Coronary artery (tissue), 2 donors: ENCODE results near the gene CEBPE.

Experiments used
- DNase-seq: peaks from one replicate; pipeline ENCODE4 v3.0.0-alpha.2; 2017; ENCODE audit warnings: low spot score
- H3K27ac ChIP-seq, 2 donors: fragments of 200-600 bp; sonication (generic); one replicate each; pipeline ENCODE4 v1.5.1; 2016 to 2019
- H3K4me3 ChIP-seq: fragments of 200-600 bp; sonication (generic); 2 replicates; pipeline ENCODE4 v1.5.1; 2016; ENCODE audit warnings: mild to moderate bottlenecking, moderate library complexity
- TF ChIP-seq, protein P1 (sequence below): fragments of 200-600 bp; sonication (generic); IDR thresholded peaks from one replicate; pipeline ENCODE4 v1.5.1; 2019; ENCODE audit warnings: antibody characterized with exemption

CEBPE gene

DNA sequence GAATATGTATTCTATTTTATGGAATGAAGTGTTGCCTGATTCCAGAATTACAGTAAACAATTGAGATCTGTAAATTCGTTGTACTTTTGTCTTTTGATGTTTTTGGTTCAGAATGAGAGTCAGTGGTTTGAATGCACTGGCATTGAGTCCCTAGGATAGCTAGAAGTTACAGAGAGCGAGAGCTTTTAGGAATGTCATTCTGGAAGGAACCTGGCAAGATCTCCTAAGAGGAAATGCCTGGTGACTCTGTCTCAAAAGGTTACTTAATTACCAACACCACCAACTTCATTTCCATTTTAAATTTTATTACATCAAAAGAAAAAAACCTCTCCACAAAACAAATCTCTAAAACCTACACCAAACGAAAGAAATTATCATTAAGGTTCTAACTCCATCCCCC is 6.0 kb upstream of the CEBPE start:
- TF ChIP-seq, protein P1, sequence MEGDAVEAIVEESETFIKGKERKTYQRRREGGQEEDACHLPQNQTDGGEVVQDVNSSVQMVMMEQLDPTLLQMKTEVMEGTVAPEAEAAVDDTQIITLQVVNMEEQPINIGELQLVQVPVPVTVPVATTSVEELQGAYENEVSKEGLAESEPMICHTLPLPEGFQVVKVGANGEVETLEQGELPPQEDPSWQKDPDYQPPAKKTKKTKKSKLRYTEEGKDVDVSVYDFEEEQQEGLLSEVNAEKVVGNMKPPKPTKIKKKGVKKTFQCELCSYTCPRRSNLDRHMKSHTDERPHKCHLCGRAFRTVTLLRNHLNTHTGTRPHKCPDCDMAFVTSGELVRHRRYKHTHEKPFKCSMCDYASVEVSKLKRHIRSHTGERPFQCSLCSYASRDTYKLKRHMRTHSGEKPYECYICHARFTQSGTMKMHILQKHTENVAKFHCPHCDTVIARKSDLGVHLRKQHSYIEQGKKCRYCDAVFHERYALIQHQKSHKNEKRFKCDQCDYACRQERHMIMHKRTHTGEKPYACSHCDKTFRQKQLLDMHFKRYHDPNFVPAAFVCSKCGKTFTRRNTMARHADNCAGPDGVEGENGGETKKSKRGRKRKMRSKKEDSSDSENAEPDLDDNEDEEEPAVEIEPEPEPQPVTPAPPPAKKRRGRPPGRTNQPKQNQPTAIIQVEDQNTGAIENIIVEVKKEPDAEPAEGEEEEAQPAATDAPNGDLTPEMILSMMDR = no peak
- Histone ChIP-seq H3K27ac (peak overlapping the region in 1 of 2 donors; percentile 26), H3K4me3 (no peak overlapping the region)
- DNase-seq = no peak

DNA sequence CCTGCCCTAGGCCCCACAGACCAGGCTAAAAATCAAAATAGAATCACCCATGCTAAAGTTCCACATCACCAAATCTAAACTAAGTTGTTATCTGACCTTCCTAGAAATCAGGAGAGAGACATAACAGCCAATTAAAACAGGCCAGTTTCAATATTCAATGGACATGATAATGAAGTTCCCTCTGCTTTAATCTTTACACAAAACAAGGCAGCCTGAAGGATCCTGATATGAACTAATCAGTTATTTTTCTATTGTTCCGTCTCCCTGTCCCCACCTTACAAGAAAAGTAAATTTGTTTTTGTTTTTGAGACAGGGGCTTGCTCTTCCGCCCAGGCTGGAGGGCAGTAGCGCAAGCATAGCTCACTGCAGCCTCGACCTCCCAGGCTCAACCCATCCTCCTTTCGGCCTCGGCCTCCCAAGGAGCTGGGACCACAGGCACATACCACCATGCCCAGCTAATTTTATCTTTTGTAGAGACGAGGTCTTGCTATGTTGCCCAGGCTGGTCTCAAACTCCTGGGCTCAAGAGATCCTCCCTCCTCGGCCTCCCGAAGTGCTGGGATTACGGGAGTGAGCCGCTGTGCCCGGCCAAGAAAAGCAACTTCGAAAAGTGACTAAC is 5.4 kb upstream of the CEBPE start:
- peak overlapping the region in 1 of 2 donors; percentile 26 for H3K27ac ChIP-seq
- TF ChIP-seq, protein P1 = no peak

DNA sequence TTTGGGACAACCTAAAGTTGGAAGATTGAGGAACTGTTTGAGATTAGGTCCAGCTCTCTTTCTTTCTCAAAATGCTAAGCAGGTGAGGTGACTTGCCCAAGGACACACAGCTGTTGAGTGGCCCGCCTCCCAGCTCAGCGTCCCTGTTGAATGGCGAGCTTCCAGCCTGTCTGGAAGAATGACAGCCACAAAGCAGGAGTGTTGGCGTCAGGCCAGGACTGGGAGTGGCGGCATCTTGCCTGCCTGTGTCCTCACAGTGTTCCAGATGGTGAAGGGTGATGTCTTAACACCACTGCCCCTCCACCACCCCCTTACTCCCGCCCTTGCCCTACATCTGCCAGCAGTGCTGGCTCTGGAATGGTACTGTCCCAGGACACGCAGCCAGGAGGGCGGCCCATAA is 4.4 kb upstream of the CEBPE start:
- TF ChIP-seq, protein P1 = no peak
- no peak overlapping the region for H3K27ac ChIP-seq
- no peak overlapping the region for H3K4me3 ChIP-seq
- no peak for DNase-seq

More for the DNA sequence above, 5.4 kb upstream of the CEBPE start:
- DNase-seq = no peak
- no peak overlapping the region for H3K4me3 ChIP-seq

DNA sequence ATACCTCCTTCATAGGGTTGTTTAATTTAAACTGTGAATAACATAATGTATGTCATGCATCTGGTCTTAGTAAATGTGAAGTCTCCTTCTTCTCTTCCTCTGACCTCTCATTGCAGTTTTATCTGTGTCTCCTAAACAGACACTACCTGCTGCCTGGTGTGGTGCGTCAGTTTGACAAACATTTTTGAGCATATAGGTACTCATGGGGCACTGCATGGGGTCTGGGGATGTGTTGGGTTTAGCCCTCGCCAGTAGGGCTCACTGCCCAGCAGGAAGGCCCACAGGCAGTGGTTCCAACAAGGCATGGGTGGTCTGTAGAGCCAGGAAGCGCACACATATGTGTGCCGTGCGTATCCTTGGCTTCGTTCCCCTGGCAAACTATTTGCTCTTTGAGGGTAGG is 3.0 kb upstream of the CEBPE start:
- Histone ChIP-seq H3K27ac (no peak overlapping the region), H3K4me3 (no peak overlapping the region)
- DNase-seq = no peak
- TF ChIP-seq, protein P1 = no peak

DNA sequence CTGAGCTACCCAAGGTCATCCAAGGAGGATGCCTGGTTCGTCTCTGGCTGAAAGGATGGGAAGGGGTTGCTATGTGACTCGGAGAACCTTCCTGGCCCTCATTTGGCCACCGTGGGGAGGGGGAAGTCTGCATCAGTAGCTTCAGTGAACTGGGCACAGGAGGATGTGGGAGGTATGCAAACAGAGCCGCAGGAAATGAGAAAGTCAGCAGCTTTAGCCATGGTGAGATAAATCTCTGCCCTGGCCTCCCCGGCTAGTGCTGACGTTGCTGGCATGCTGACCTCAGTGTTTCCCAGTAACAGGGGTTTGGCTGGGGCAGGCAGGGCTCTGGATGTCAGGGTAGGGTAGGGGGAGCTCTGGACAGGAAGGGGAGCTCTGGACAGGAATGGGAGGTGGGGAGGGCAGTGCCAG is 2.3 kb upstream of the CEBPE start:
- no peak overlapping the region for H3K4me3 ChIP-seq
- no peak for DNase-seq
- H3K27ac ChIP-seq = peak overlapping the region; percentile 27 to 38
- TF ChIP-seq, protein P1 = no peak

DNA sequence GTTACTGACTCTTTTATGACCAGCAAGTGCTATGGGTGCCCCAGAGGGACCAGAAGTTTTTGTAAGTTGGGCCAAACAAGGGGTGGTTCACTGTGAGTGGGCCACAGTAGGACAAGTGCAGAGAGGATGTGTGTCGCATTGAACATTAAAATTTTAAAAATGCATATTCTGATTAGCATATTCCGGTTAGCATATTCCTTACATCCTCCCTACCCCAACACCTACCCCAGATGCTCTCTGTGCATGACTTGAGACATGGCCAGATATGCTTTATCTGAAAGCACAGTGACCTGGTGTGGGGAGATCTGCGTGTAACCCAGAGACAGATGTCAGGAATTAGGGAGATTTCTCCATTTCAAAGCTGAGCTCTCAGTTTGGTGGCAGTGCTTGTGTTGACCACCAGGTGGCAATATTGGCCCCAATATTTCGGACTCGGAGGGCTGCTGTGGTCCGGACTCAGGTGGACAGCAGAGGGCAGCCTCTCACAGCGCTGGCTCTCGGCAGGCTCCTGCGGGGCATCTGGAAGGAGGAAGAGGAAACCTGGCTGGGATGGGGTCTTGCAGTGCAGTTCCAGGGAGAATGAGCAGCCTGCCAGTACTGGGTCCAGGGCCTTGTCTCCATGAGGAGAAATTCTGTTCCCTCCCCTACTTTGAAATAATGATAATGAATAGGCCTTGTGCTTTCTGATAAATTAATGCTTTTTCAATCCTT is 1.6 kb upstream of the CEBPE start:
- Histone ChIP-seq H3K27ac (peak overlapping the region in 1 of 2 donors; percentile 38), H3K4me3 (no peak overlapping the region)
- TF ChIP-seq, protein P1 = peak; percentile 99
- DNase-seq = peak; percentile 92
